Measurements from ENCODE around the gene PAX6. TPM values are rescaled to one million over a fixed set of nuclear protein-coding genes. Genes with fewer than 3 reads are reported as not detected.

The PAX6 gene
- total RNA-seq, 1 experiment from 2014 or later, result 0.49 TPM

GRCh38 chr11:31807799-31808667 is 3.1 kb downstream of the PAX6 start:
- Histone ChIP-seq H3K4me1 (ENCODE audit: control insufficient read depth, insufficient read depth, low read length) (0 out of 2 replicates have a peak, but pooled peaks cover 3% of the 10 kb centered on the region), H3K27ac (ENCODE audit: low read length) (no peak overlapping the region), H3K36me3 (ENCODE audit: control insufficient read depth, insufficient read depth, low read length) (no peaks in the 10 kb centered on the region), H3K9me3 (ENCODE audit: control insufficient read depth, insufficient read depth, low read depth, low read length) (no peaks in the 10 kb centered on the region), H3K27me3 (ENCODE audit: control insufficient read depth, insufficient read depth, low read length) (peaks cover 21% of the 10 kb centered on the region), H3K4me3 (ENCODE audit: low read depth in 2 of 2, low read length in 2 of 2) (no peak overlapping the region)
- ChIA-PET POLR2A (no interaction called here), CTCF (no interaction called here)
- intact Hi-C loops (cut with micrococcal nuclease; ENCODE audit: unreplicated experiment), result no loop called here
- TF ChIP-seq REST (IDR thresholded peaks at IDR 0.05; ENCODE audit: insufficient read depth in 1 of 2, low read depth in 2 of 2, low read length in 1 of 2) (no peak), POLR2AphosphoS5 (IDR thresholded peaks at IDR 0.05; ENCODE audit: low read depth, low read length) (no peak), TCF7L2 (IDR thresholded peaks at IDR 0.05; ENCODE audit: low read depth, low read length) (no peak), SIN3A (IDR thresholded peaks at IDR 0.05; ENCODE audit: borderline replicate concordance, insufficient read depth, low read depth, low read length) (no peak), CTCF (IDR thresholded peaks at IDR 0.05) (no peak)
- BruUV-seq (replicated peaks), result no TSS peak
- no peak for ATAC-seq
- no peak for DNase-seq (ENCODE audit: low read depth, low spot score)
- in situ Hi-C loops (cut with HindIII; ENCODE audit: low pct_unique_long_range_greater_than_20kb, low sequenced_read_pairs), result no loop called here

- Histone ChIP-seq H3K4me3 (ENCODE audit: low read depth in 2 of 2, low read length in 2 of 2) (no peak overlapping the region), H3K27ac (ENCODE audit: low read length) (no peak overlapping the region), H3K4me1 (ENCODE audit: control insufficient read depth, insufficient read depth, low read length) (0 out of 2 replicates have a peak, but pooled peaks cover 3% of the 10 kb centered on the region), H3K27me3 (ENCODE audit: control insufficient read depth, insufficient read depth, low read length) (peaks cover 23% of the 10 kb centered on the region), H3K9me3 (ENCODE audit: control insufficient read depth, insufficient read depth, low read depth, low read length) (no peaks in the 10 kb centered on the region), H3K36me3 (ENCODE audit: control insufficient read depth, insufficient read depth, low read length) (no peaks in the 10 kb centered on the region)
- intact Hi-C loops (cut with micrococcal nuclease; ENCODE audit: unreplicated experiment) (no loop called here), in situ Hi-C loops (cut with HindIII; ENCODE audit: low pct_unique_long_range_greater_than_20kb, low sequenced_read_pairs) (no loop called here)
- BruUV-seq (replicated peaks), result no TSS peak
- ATAC-seq, result no peak
- POLR2A ChIA-PET, result no interaction called here
- no peak for TF ChIP-seq REST (IDR thresholded peaks at IDR 0.05; ENCODE audit: insufficient read depth in 1 of 2, low read depth in 2 of 2, low read length in 1 of 2)
- TF ChIP-seq CTCF (IDR thresholded peaks at IDR 0.05), result no peak
- no peak for TF ChIP-seq TCF7L2 (IDR thresholded peaks at IDR 0.05; ENCODE audit: low read depth, low read length)
- TF ChIP-seq SIN3A (IDR thresholded peaks at IDR 0.05; ENCODE audit: borderline replicate concordance, insufficient read depth, low read depth, low read length), result no peak
- TF ChIP-seq POLR2AphosphoS5 (IDR thresholded peaks at IDR 0.05; ENCODE audit: low read depth, low read length), result no peak
- no peak for DNase-seq (ENCODE audit: low read depth, low spot score)
- CTCF ChIA-PET, result no interaction called here
These were observed 4.0 kb downstream of the PAX6 start for GRCh38 chr11:31806928-31807798.
